ENCODE data around the gene SH2D2A.
"Not testable (repeated sequence)": the region's sequence is repeated elsewhere in the genome, so short reads cannot be mapped to it uniquely, and the experiment has no call there.

The SH2D2A gene

DNA sequence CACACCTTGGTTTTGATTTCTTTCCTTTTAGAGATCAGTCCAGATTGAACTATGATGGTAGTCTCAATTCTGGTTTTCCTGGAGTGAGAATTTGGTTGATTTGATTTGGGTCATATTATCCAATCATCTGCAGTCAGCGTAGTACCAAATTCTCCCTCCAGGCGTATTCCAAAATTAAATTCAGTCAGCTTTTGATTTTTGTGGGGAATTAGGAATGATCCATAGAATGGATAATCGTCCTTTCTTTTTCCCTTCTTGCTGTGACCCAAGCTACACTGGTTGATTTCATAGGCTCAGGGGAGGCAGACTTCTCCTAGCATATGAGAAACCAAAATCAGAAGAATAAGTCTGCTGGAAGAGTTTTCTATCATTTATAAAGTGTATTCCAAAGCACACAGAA, 44.4 kb downstream of the SH2D2A start:
- DNase-seq (ENCODE audit: low read depth in 3 of 3, low spot score in 1 of 3), result no peak

DNA sequence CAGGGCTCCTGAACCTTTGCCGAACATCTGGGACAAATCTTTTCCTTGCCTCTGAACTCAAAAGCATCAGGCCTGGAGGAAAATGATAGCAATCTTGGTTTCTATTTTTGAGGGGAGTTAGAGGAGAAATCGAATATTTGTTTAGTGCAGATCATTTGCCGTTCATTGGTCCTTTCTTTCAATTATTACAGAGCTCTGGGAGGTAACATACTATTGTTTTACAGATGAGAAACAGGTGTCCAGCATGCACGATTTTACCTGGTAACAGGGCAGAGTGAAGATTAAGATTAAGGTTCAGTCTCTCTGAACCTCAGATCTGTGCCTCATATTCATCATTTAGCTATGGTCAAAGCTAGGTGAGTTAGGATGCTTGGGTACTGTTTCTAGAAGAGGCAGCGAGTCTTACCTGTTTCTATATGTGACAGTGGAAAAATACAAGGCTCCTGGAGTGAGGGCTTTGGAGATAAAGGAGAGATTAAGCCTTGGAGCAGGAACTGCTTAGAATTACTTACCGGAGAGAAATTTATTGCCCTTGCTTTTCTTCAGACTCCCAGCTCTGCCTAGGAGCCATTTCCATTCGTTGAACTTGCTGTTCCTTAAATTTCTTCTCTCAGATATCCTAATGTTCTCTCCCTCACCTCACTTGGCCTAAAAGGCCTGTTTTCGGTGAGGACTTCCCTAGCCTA, 47.9 kb downstream of the SH2D2A start:
- no peak for DNase-seq (ENCODE audit: low read depth in 3 of 3, low spot score in 1 of 3)

DNA sequence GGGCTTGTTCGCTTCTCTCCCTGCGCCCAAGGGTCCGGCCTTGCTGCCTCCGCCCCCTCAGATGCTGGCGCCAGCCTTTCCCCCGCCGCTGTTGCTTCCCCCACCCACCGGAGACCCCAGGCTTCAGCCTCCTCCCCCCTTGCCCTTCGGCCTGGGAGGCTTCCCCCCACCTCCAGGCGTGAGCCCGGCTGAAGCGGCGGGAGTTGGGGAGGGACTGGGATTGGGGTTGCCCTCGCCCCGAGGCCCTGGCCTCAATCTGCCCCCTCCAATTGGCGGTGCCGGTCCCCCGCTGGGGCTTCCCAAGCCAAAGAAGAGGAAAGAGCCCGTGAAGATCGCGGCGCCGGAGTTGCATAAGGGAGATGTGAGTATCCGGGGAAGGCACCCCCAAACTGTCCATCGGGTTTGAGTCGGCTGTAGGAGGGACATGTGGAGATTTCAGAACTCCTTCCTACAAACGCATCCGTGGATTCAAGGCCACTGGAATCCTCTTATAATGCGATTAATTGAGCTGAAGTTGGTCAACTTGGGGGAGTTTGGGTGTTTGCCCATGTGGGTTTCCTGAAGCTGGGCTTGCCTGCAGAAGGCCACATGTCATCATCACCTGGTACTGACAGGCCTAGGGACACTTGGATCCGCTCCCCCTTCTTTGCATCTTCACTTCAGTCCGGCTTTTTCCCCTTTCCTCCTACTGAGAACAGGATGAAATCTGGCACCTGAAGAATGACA, 48.6 kb downstream of the SH2D2A start:
- no peak for DNase-seq (ENCODE audit: low read depth in 3 of 3, low spot score in 1 of 3)

GRCh38 chr1:156767101-156767878, 49.4 kb downstream of the SH2D2A start, which contains the start of gene PRCC:
Gene PRCC (plus strand): TSS chr1:156767535. CDS start chr1:156767772, 237 bp downstream.
- peak; percentile 86 to 96 (median 95) for DNase-seq (ENCODE audit: low read depth in 3 of 3, low spot score in 1 of 3)

DNA sequence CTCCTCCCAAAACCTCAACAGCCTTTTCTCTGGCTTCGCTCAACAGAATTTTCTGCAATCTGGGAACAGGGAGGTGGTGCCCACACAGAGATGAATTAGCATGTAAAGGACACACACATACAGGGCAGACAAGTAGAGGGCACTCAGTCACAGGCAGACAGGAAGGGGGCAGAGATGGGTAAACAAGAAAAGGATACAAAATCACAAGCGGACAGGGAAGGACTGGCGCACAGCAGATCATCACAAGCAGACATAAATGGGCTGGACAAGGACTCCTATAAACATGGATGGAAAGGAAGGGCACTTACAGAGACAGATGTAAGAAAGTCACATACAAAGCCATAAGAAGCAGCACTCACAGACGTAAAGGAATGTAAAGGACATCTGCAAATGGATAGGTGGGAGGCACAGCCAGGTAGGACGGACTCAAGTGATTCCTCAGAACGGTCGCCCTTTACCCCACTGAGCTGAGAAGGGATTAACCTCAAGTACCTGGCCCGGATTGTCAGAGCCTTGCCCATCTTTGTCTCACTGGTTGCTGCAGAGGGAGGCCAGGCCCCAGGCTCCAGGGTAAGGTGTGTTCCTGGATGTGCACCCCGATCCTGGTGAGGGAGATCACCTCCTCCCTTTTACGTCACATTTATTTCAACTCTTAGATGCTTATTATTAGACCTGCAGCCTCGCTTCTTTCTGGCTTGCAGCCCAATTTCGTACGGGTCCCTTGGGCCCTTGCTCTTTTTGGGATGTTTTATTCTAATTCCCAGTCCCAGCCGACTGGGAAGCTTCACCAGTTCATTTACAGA, 50.1 kb downstream of the SH2D2A start:
- DNase-seq (ENCODE audit: low read depth in 3 of 3, low spot score in 1 of 3), result no peak

GRCh38 chr1:156765666-156766065, 51.0 kb downstream of the SH2D2A start:
- no peak for DNase-seq (ENCODE audit: low read depth in 3 of 3, low spot score in 1 of 3)

DNA sequence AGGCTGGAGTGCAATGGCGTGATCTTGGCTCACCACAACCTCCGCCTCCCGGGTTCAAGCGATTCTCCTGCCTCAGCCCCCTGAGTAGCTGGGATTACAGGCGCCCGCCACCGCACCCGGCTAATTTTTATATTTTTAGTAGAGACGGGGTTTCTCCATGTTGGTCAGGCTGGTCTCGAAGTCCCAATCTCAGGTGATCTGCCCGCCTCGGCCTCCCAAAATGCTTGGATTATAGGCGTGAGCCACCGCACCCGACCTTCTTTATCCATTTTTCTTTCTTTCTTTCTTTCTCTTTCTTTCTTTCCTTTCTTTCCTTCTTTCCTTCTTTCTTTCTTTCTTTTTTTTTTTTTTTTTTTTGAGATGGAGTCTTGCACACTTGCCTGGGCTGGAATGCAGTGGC, 51.5 kb downstream of the SH2D2A start:
- DNase-seq (ENCODE audit: low read depth in 3 of 3, low spot score in 1 of 3), result not testable (repeated sequence)

GRCh38 chr1:156760796-156761104, 55.9 kb downstream of the SH2D2A start:
- DNase-seq (ENCODE audit: low read depth in 3 of 3, low spot score in 1 of 3), result no peak

- DNase-seq (ENCODE audit: low read depth in 3 of 3, low spot score in 1 of 3), result no peak
Measured at GRCh38 chr1:156760092-156760795, 56.4 kb downstream of the SH2D2A start.

- not testable (repeated sequence) for DNase-seq (ENCODE audit: low read depth in 3 of 3, low spot score in 1 of 3)
Measured at GRCh38 chr1:156757572-156758253, 58.9 kb downstream of the SH2D2A start.

GRCh38 chr1:156756355-156756754, 60.3 kb downstream of the SH2D2A start:
- DNase-seq (ENCODE audit: low read depth in 3 of 3, low spot score in 1 of 3), result no peak
